ENCODE measurements around the gene CTTNBP2NL.

CTTNBP2NL gene

DNA sequence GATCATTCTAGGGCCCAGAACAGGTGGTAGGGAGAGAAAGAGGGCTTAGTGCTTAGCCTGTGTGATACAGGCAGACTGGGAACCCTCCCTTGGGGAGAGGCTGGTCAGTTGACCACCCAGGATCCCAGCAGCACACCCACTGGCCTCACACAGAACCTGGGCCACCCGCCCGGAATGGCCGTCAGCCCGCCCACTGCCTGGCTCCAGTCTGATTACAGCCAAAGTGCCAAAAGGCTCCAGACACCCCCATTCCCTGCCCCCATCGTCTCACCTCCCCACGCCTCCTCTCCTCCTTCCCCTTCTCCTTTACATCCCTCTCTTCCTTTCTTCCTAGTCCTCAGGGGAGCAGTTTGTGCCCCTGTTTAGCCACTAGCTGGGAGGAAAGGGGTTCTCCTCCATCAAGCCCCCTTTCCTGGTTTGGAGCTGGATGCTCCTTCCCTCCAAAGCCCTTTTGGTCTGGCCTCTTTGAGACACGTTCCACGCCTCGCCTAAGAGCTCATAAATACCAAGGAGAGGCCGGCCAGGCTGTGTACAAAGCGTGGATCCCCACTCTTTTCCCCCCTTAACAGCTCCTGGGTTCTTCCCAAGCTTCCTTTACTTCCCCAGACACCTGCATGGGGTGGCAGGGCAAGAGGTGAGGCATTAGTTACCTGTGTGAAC is 108.1 kb downstream of the CTTNBP2NL start:
- in situ Hi-C loops (cut with MboI; ENCODE audit: low sequenced_read_pairs): no loop called here

- in situ Hi-C loops (cut with MboI; ENCODE audit: low sequenced_read_pairs): no loop called here
Measured at GRCh38 chr1:112504661-112505399, 108.8 kb downstream of the CTTNBP2NL start.

- in situ Hi-C loops (cut with MboI; ENCODE audit: low sequenced_read_pairs): no loop called here
Measured at GRCh38 chr1:112505400-112505785, 109.4 kb downstream of the CTTNBP2NL start.

DNA sequence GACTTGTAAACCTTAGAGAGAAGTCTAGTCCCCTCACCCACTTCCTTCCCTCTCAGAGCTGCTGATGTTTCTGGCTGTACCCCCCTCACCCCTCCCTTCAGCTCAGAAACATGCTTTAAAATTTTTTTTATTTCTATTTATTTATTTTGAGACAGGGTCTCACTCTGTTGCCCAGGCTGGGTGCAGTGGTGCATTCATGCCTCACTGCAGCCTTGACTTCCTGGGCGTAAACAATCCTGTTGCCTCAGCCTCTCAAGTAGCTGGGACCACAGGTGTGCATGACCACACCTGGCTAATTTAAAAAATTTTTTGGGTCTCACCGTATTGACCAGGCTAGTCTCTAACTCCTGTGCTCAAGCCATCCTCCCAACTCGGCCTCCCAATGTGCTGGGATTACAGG is 109.9 kb downstream of the CTTNBP2NL start:
- in situ Hi-C loops (cut with MboI; ENCODE audit: low sequenced_read_pairs): no loop called here

- in situ Hi-C loops (cut with MboI; ENCODE audit: low sequenced_read_pairs): no loop called here
Measured at GRCh38 chr1:112506306-112506705, 110.3 kb downstream of the CTTNBP2NL start.

DNA sequence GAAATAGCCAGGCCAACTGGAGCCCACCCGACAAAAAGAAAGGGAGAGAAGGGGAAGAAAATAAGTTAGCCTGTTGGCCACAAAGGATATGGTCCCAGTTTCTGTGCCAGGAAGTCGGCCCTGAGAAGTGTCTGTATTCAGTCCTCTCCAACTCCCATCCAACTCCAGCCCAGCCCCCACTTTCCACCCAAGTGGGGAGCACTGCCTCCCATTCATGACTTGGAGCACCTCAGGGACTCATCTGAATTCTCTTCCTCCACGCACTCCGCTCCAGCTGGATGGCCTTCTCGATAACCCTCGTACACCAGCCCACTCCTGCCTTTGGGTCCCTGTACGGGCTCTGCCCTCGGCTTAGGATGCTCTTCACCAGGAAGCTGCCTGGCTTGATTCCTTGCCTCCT is 110.7 kb downstream of the CTTNBP2NL start:
- in situ Hi-C loops (cut with MboI; ENCODE audit: low sequenced_read_pairs): no loop called here

- in situ Hi-C loops (cut with MboI; ENCODE audit: low sequenced_read_pairs): no loop called here
Measured at GRCh38 chr1:112507336-112507735, 111.3 kb downstream of the CTTNBP2NL start.

GRCh38 chr1:112507921-112508277 is 111.9 kb downstream of the CTTNBP2NL start:
- in situ Hi-C loops (cut with MboI; ENCODE audit: low sequenced_read_pairs): no loop called here

DNA sequence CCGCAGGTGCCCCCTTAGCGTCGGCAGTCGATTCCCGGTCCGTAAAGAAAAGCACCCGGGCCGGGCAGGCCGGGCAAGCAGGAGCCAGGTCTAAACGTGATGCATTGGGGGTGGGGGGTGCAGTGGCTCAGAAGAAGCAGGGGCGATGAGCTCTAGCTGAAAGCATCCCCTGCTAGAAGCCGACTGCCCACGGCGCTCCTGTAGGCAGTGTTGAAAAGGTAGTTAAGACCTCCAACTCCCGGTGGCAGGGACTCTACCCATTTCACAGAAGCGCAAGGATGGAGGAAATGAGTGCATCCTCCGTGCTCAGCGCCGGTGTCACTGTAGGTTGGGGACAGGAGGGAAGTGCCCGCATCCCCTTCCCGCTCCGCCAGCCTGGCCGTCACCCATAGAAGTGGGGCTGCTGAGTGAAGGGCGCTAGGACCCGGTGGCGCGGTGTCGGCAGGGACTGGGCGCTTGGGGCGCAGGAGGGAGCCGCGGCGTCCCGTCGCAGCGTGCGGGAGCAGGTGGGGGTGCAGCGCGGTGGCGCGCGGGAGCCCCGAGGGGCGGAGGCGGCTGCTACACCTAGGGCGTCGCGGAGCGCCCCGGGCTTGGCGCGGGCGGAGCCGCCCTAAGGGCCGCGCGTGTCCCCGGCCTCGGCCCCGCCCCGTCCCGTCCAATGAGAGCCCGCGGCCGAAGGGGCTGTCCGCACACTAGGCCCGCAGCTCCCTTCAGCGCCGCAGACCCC is 112.4 kb downstream of the CTTNBP2NL start, which contains the start of gene WNT2B:
TSS of gene WNT2B (plus strand) at position 688 of the 727 bp plus-strand sequence. CDS start 298 bp downstream, outside the sequence.
- in situ Hi-C loops (cut with MboI; ENCODE audit: low sequenced_read_pairs): no loop called here

GRCh38 chr1:112509005-112509659 is 113.1 kb downstream of the CTTNBP2NL start:
- in situ Hi-C loops (cut with MboI; ENCODE audit: low sequenced_read_pairs): no loop called here

GRCh38 chr1:112509660-112510178 is 113.7 kb downstream of the CTTNBP2NL start:
- in situ Hi-C loops (cut with MboI; ENCODE audit: low sequenced_read_pairs): no loop called here

GRCh38 chr1:112510340-112510739 is 114.3 kb downstream of the CTTNBP2NL start:
- in situ Hi-C loops (cut with MboI; ENCODE audit: low sequenced_read_pairs): no loop called here

All from HL-60/S4 treated with phorbol 12-myristate 13-acetate at 8.2 ng/mL for 4 days and 3 days (cell line).